ENCODE measurements around the gene IQGAP1. TPM values are rescaled to one million over a fixed set of nuclear protein-coding genes. Genes with fewer than 3 reads are reported as not detected.
"Not testable (repeated sequence)": the region's sequence is repeated elsewhere in the genome, so short reads cannot be mapped to it uniquely, and the experiment has no call there.

The IQGAP1 gene
- total and polyA plus RNA-seq, 8 donors: 178 to 296 (median 222) TPM

DNA sequence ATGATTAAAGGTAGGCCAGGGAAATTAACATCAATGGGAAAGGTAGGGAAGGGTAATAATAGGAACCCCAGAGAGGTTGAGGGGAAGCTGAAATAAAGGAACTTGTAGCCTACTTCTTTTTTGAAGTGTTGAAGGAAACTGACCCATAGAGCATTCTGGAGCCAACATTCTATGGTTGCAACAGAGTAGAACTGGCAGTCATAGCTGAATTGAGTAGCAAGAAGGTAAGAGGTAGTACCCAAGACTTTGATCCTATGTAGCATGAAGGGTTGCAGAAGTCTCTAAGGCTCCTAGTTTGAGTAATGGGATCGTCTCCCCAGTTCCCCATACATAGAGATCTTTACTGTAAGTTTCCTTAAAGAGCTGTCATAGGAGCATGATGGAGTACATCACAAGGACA, 43.4 kb upstream of the IQGAP1 start:
- no peak overlapping the region for H3K4me3 ChIP-seq
- H3K27me3 ChIP-seq: no peaks in the 10 kb centered on the region
- H3K27ac ChIP-seq: no peak overlapping the region
- no peaks in the 10 kb centered on the region for H3K36me3 ChIP-seq
- DNase-seq: no peak
- no peaks in the 10 kb centered on the region for H3K9me3 ChIP-seq
- peak; percentile 42 for ATAC-seq
- TF ChIP-seq, protein P1, sequence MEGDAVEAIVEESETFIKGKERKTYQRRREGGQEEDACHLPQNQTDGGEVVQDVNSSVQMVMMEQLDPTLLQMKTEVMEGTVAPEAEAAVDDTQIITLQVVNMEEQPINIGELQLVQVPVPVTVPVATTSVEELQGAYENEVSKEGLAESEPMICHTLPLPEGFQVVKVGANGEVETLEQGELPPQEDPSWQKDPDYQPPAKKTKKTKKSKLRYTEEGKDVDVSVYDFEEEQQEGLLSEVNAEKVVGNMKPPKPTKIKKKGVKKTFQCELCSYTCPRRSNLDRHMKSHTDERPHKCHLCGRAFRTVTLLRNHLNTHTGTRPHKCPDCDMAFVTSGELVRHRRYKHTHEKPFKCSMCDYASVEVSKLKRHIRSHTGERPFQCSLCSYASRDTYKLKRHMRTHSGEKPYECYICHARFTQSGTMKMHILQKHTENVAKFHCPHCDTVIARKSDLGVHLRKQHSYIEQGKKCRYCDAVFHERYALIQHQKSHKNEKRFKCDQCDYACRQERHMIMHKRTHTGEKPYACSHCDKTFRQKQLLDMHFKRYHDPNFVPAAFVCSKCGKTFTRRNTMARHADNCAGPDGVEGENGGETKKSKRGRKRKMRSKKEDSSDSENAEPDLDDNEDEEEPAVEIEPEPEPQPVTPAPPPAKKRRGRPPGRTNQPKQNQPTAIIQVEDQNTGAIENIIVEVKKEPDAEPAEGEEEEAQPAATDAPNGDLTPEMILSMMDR (IDR thresholded peaks at IDR 0.05): no peak
- intact Hi-C loops (cut with DNase I): no loop called here
- peaks cover 0 to 34% of the 10 kb centered on the region in 2 donors for H3K4me1 ChIP-seq

DNA sequence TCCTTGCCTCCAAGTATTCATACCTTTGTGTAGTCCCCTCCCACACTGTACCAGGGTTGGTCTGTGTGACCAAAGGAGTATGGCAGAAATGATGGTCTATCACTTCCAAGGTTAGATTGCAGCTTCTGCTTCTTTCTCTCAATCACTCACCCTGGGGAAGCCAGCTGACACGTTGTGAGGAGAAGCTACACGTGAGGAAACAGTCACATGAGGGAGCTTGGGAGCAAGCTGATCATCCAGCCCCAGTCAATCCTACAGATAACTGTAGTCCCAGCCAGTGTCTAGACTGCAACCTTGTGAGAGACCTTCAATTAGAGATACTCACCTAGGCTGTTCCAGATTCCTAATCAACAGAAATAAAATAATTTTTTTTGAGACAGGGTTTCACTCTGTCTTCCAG, 42.2 kb upstream of the IQGAP1 start:
- intact Hi-C loops (cut with DNase I): no loop called here
- TF ChIP-seq, protein P1 (IDR thresholded peaks at IDR 0.05): no peak
- ATAC-seq: no peak
- peak in 1 of 4 donors; percentile 45 for DNase-seq
- H3K4me1 ChIP-seq: peaks cover 0 to 34% of the 10 kb centered on the region in 2 donors
- H3K27ac ChIP-seq: no peak overlapping the region
- H3K9me3 ChIP-seq: no peaks in the 10 kb centered on the region
- H3K36me3 ChIP-seq: no peaks in the 10 kb centered on the region
- no peak overlapping the region for H3K4me3 ChIP-seq
- H3K27me3 ChIP-seq: no peaks in the 10 kb centered on the region

DNA sequence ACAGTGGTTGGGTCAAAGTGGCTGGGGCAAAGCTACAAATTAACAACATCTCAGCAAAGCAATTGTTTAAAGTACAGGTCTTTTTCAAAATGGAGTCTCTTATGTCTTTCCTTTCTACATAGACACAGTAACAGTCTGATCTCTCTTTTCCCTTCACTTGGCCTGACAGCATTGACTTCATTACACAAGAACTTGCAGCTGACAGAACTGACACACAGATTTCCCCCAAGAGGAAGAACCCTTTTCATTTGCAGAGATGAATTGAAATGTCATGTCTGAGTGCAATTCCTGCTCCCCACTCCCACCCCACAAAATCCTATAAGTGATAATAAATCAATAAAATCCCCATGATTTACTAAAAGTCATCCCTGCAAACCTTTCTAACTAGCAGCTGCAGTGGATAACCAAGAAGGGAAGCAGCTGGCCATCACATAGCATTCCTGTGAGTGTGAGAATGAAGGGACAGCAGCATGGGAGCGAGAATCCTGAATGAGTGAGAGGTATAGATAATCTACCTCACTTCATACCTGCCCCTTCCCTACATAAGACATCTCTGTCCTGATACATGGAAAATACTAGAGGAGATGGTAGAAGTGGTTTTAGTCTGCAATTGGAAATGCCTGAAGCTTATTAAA, 40.5 kb upstream of the IQGAP1 start:
- H3K27me3 ChIP-seq; H3K9me3 ChIP-seq; ATAC-seq; H3K4me3 ChIP-seq; DNase-seq; H3K27ac ChIP-seq; intact Hi-C loops (cut with DNase I); H3K36me3 ChIP-seq: not testable (repeated sequence)
- peaks cover 0 to 34% of the 10 kb centered on the region in 2 donors for H3K4me1 ChIP-seq

DNA sequence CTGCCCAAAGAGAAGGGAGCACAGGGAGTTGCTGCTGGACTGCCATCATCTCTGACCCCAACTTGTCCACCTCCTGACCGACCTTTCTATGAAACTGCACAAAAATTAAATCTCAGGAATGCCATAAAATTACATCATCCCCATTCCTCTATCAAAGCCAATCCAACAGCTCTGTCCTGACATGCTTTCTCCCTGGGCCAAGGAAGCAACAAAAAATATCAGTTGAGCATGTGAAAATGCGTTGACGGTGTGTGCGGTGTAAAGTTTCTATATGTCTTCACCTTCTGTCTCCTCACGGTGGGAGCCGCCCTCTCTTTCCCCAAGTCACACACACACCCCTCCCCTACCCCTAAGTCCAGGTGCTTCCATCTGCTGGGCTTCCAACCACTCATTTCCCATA, 39.6 kb upstream of the IQGAP1 start:
- intact Hi-C loops (cut with DNase I): no loop called here
- TF ChIP-seq, protein P1 (IDR thresholded peaks at IDR 0.05): no peak

DNA sequence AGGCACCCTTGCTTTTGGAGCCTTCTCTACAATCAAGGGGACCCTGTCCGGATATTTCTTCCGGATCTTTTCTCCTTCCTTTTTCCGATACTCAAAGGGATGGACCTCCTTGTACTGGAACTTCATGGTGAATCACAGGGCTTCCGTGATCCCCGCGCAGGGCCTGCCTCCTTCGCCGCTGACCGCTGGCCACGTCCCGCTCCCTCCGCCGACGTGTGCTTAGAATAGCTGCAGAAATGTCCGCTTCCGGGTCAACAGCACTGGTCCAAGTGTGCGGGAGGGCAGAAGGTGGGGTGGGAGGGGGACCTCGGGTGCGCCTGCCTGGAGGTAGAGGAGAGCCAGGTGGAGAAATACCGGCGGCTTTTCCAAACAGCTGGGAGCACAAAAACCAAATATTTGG, 39.0 kb upstream of the IQGAP1 start:
- H3K27ac ChIP-seq: no peak overlapping the region
- no peak for ATAC-seq
- DNase-seq: no peak
- no peaks in the 10 kb centered on the region for H3K27me3 ChIP-seq
- H3K4me1 ChIP-seq: peaks cover 0 to 24% of the 10 kb centered on the region in 2 donors
- TF ChIP-seq, protein P1 (IDR thresholded peaks at IDR 0.05): no peak
- H3K4me3 ChIP-seq: no peak overlapping the region
- intact Hi-C loops (cut with DNase I): no loop called here
- no peaks in the 10 kb centered on the region for H3K9me3 ChIP-seq
- no peaks in the 10 kb centered on the region for H3K36me3 ChIP-seq

More for the DNA sequence above, 39.6 kb upstream of the IQGAP1 start:
- H3K27me3 ChIP-seq: no peaks in the 10 kb centered on the region
- no peak overlapping the region for H3K27ac ChIP-seq
- ATAC-seq: no peak
- peaks cover 0 to 29% of the 10 kb centered on the region in 2 donors for H3K4me1 ChIP-seq
- no peak for DNase-seq
- H3K4me3 ChIP-seq: no peak overlapping the region
- H3K9me3 ChIP-seq: no peaks in the 10 kb centered on the region
- H3K36me3 ChIP-seq: no peaks in the 10 kb centered on the region

DNA sequence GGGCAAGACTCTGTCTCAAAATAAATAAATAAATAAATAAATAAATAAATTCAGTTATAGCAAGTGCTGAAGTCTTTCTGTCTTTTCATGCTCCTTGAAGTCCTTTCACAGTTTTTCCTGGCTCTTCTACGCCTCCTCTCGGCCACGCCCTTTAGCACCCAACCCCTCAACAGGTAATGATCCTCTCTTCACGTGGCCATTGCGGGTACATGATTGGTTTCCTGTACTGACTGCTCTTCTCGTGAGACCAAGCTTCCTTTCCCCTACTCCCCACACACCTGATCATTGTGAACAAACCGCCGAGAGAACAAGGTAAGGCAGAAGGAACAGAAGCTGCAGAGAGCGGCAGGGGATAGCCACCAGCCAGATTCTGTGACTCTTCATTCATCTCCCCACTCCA, 38.2 kb upstream of the IQGAP1 start:
- H3K36me3 ChIP-seq: no peaks in the 10 kb centered on the region
- intact Hi-C loops (cut with DNase I): no loop called here
- H3K9me3 ChIP-seq: no peaks in the 10 kb centered on the region
- no peak overlapping the region for H3K4me3 ChIP-seq
- H3K27me3 ChIP-seq: no peaks in the 10 kb centered on the region
- TF ChIP-seq, protein P1 (IDR thresholded peaks at IDR 0.05): no peak
- DNase-seq (no peak), ATAC-seq (no peak)
- no peak overlapping the region for H3K27ac ChIP-seq
- H3K4me1 ChIP-seq: peaks cover 0 to 18% of the 10 kb centered on the region in 2 donors

Measured in left lung (tissue), 10 donors.